NT2/D1 (cell line): ENCODE data around the gene FMN1.

Source experiments
- SUZ12 ChIP-seq: IDR thresholded peaks from 2 replicates; pipeline ENCODE4 v1.6.1; 2011; ENCODE audit not compliant: insufficient read length, insufficient read depth; ENCODE audit errors: extremely low read depth
- ZNF274 ChIP-seq: IDR thresholded peaks from 2 replicates; pipeline ENCODE4 v1.6.1; 2011; ENCODE audit warnings: mild to moderate bottlenecking, low read depth, low read length

GRCh38 chr15:32901995-32902394, 292.5 kb downstream of the FMN1 start:
- TF ChIP-seq ZNF274 = no peak
- no peak for TF ChIP-seq SUZ12
